Esophagus muscularis mucosa (tissue), 4 donors: Measurements from ENCODE around the gene DDAH1. TPM values are rescaled to one million over a fixed set of nuclear protein-coding genes. Genes with fewer than 3 reads are reported as not detected.
A peak's percentile ranks its signal among the peaks of the same experiment; 100 is the strongest.

Source experiments
- DNase-seq: peaks from one replicate; pipeline ENCODE4 v3.0.0-alpha.2; 2017; ENCODE audit errors: extremely low spot score
- H3K27ac ChIP-seq, 4 donors: fragments of 200-600 bp; sonication (generic); replicated peaks in 1 of 4; 1 replicate in 3 of 4; 2 replicates in 1 of 4; pipeline ENCODE4 v1.5.1; 2016 to 2019; ENCODE audit warnings: mild to moderate bottlenecking in 1 of 4
- H3K27me3 ChIP-seq, 4 donors: fragments of 200-600 bp; sonication (generic); one replicate each; pipeline versions ENCODE4 v1.5.1 to v1.6.0; 2016 to 2019
- H3K36me3 ChIP-seq, 4 donors: fragments of 200-600 bp; sonication (generic); one replicate each; pipeline ENCODE4 v1.5.1; 2016 to 2019
- H3K4me1 ChIP-seq, 4 donors: fragments of 200-600 bp; sonication (generic); one replicate each; pipeline ENCODE4 v1.5.1; 2016 to 2019
- H3K4me3 ChIP-seq, 4 donors: fragments of 200-600 bp; sonication (generic); 1 replicate in 2 of 4; 2 replicates in 2 of 4; pipeline ENCODE4 v1.5.1; 2016 to 2019; ENCODE audit warnings: mild to moderate bottlenecking in 4 of 4, moderate library complexity in 1 of 4
- H3K9me3 ChIP-seq, 4 donors: fragments of 200-600 bp; sonication (generic); 1 replicate in 3 of 4; 2 replicates in 1 of 4; pipeline ENCODE4 v1.5.1; 2016 to 2019
- EP300 ChIP-seq: sonication (generic); formaldehyde crosslinking; IDR thresholded peaks from one replicate; pipeline ENCODE4 v1.6.1; 2017; ENCODE audit warnings: antibody characterized with exemption
- POLR2A ChIP-seq: fragments of 450-650 bp; IDR thresholded peaks from one replicate; pipeline ENCODE4 v1.6.1; 2017; ENCODE audit warnings: antibody characterized with exemption, moderate library complexity, mild to moderate bottlenecking, low read depth
- POLR2AphosphoS5 ChIP-seq, 2 donors: sonication (generic); formaldehyde crosslinking; IDR thresholded peaks; one replicate each; pipeline ENCODE4 v1.6.1; 2017; ENCODE audit warnings: antibody characterized with exemption in 2 of 2
- WGBS: methylation state at CpG from one replicate; pipeline ENCODE4 v1.1.5; 2018; 5-methylcytosine and 5-hydroxymethylcytosine counted together
- intact Hi-C: fragments of 100-400 bp; cut with DNase I; formaldehyde crosslinking; loops from one replicate; pipeline ENCODE4 v1.15.1; 2023
- total RNA-seq, 4 donors: library from RNA; depleted of rRNA; stranded (reverse); fragments of >200 nt; gene quantifications; one replicate each; pipeline versions ENCODE4 v1.1.0 to v1.2.1, GENCODE V29; 2016
- TF ChIP-seq, protein P1 (sequence below), 3 experiments: fragments of 200-600 bp in 2 of 3; fragments of 450-650 bp in 1 of 3; sonication (generic) in 2 of 3; IDR thresholded peaks; one replicate each; pipeline ENCODE4 v1.5.1; 2017 to 2019; ENCODE audit warnings: antibody characterized with exemption in 3 of 3, mild to moderate bottlenecking in 2 of 3, moderate library complexity in 1 of 3

The DDAH1 gene
- total RNA-seq, 4 donors from 2014 or later: 27.0 to 75.3 (median 38.0) TPM

DNA sequence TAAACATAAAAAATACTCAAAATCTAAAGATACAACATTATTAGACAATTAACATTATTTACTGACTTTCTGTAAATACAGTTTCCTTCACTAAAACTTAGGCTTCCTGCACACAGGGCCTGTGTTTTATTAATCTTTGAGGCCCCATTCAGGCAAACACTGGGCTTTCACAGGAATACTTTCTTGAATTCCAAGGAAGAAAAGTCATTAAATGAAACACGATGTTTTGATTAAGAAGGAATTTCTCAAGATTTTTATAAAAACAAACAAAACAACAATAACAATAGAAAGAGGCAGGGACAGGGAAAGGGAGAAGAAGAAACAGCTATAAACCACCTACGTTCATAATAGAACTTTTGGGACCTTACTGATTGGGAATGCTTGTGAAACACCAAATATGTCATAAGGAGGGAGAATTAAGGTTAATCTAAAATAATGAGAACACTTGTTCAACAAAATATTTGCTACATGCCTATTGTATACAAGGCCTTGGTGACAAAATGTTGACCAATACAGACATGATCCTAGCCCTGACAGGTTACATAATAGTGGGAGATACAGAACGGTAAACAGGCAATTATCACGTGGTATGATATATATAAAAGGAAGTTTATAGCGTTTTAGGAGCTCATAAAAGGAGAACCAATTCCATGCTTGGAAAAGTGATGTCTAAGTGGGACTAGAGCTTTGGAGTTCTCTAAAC is 3.6 kb downstream of the DDAH1 start:
- Histone ChIP-seq H3K4me1 (peaks cover 4 to 35% (median 27%) of the 10 kb centered on the region in 4 donors), H3K27ac (no peak overlapping the region), H3K9me3 (no peaks in the 10 kb centered on the region), H3K36me3 (no peaks in the 10 kb centered on the region), H3K27me3 (no peaks in the 10 kb centered on the region), H3K4me3 (no peak overlapping the region)
- no peak for TF ChIP-seq POLR2A
- TF ChIP-seq EP300: no peak
- no peak for TF ChIP-seq POLR2AphosphoS5 (IDR thresholded peaks at IDR 0.05)
- TF ChIP-seq, protein P1, sequence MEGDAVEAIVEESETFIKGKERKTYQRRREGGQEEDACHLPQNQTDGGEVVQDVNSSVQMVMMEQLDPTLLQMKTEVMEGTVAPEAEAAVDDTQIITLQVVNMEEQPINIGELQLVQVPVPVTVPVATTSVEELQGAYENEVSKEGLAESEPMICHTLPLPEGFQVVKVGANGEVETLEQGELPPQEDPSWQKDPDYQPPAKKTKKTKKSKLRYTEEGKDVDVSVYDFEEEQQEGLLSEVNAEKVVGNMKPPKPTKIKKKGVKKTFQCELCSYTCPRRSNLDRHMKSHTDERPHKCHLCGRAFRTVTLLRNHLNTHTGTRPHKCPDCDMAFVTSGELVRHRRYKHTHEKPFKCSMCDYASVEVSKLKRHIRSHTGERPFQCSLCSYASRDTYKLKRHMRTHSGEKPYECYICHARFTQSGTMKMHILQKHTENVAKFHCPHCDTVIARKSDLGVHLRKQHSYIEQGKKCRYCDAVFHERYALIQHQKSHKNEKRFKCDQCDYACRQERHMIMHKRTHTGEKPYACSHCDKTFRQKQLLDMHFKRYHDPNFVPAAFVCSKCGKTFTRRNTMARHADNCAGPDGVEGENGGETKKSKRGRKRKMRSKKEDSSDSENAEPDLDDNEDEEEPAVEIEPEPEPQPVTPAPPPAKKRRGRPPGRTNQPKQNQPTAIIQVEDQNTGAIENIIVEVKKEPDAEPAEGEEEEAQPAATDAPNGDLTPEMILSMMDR (IDR thresholded peaks at IDR 0.05): no peak
- DNase-seq: no peak
- 75% methylated on average over 5 of the region's 5 CpGs for WGBS
- intact Hi-C loops: no loop called here

DNA sequence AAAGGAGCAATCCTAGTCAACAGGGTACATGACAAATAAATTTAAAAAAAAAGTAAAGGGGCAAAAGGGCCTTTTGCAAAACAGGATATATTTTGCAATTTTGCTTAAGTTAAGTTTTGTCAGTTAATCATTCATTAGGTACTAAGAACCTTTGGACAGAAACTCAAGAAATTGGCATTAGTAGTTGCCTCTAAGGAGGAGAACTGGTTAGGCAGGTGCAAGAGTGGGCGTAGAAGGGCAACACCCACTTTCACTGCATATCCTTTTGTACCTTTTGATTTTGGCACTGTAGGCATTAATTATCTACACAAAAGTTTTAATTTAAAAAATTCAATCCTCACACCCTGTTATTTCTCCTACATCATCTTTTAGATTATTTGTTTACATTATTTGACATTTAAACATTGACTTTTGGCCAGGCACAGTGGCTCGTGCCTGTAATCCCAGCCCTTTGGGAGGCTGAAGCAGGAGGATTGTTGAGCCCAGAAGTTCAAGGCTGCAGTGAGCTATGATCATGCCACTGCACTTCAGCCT is 4.3 kb downstream of the DDAH1 start:
- Histone ChIP-seq H3K36me3 (no peaks in the 10 kb centered on the region), H3K27me3 (no peaks in the 10 kb centered on the region), H3K27ac (no peak overlapping the region), H3K9me3 (no peaks in the 10 kb centered on the region), H3K4me3 (no peak overlapping the region), H3K4me1 (peaks cover 4 to 32% (median 26%) of the 10 kb centered on the region in 4 donors)
- TF ChIP-seq EP300 (no peak), POLR2A (no peak), POLR2AphosphoS5 (IDR thresholded peaks at IDR 0.05) (no peak)
- TF ChIP-seq, protein P1 (IDR thresholded peaks at IDR 0.05): no peak
- WGBS: 90% methylated on average over 2 of the region's 2 CpGs
- DNase-seq: peak; percentile 3
- intact Hi-C loops: no loop called here

DNA sequence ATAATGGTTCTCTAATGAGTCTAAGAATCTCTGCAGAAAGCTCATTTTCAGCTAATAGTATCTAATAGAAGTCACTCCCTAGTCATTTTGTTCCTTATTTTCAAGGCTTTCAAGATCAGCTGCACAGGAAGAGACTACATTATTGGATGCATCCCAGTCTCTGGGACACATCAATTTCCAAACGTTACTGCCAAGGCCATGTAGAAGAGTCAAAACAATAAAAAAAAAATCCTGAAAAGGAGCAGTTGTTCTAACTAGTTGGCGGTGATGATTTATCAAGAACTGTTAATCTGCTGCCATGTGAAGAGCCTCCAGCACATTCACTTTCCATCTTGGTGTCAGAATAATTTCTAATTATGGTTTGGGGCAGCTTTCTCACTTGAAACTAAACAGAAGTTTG is 5.7 kb downstream of the DDAH1 start:
- DNase-seq: peak; percentile 21
- Histone ChIP-seq H3K27me3 (no peaks in the 10 kb centered on the region), H3K27ac (no peak overlapping the region), H3K4me1 (peaks cover 0 to 21% (median 17%) of the 10 kb centered on the region in 4 donors), H3K9me3 (no peaks in the 10 kb centered on the region), H3K4me3 (no peak overlapping the region), H3K36me3 (no peaks in the 10 kb centered on the region)
- no peak for TF ChIP-seq POLR2A
- TF ChIP-seq POLR2AphosphoS5 (IDR thresholded peaks at IDR 0.05): no peak
- TF ChIP-seq EP300: no peak
- TF ChIP-seq, protein P1 (IDR thresholded peaks at IDR 0.05): no peak
- 45% methylated on average over 2 of the region's 2 CpGs for WGBS
- intact Hi-C loops: no loop called here

DNA sequence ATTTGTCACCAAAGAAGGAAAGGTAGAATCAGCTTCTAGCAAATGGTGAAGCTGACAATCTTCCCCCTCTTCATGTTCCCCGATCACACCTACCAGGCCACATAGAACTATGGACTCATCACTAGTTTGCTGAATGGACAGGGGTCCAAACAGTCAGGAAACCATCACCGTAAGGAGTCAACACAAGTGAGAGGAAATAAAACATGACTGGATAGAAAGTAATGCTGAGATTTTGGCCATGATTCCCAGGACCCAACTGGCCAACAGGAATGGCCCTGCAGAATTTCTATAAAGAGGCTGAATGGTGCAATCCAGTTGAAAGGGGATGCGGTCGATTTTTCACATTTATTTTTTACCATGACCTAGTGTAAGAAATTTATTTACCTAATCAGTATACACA is 10.7 kb downstream of the DDAH1 start:
- TF ChIP-seq, protein P1 (IDR thresholded peaks at IDR 0.05): no peak
- no peak for TF ChIP-seq POLR2AphosphoS5 (IDR thresholded peaks at IDR 0.05)
- TF ChIP-seq POLR2A: no peak
- TF ChIP-seq EP300: no peak
- intact Hi-C loops: no loop called here
- Histone ChIP-seq H3K27ac (peak overlapping the region in 1 of 4 donors; percentile 15), H3K4me1 (peaks cover 0 to 10% (median 3%) of the 10 kb centered on the region in 4 donors), H3K9me3 (no peaks in the 10 kb centered on the region), H3K36me3 (no peaks in the 10 kb centered on the region), H3K27me3 (no peaks in the 10 kb centered on the region), H3K4me3 (no peak overlapping the region)
- DNase-seq: peak; percentile 75
- 94% methylated on average over 4 of the region's 4 CpGs for WGBS
